H9 (cell line): ENCODE results near the gene CCDC51. TPM values are rescaled to one million over a fixed set of nuclear protein-coding genes. Genes with fewer than 3 reads are reported as not detected.
A peak's percentile ranks its signal among the peaks of the same experiment; 100 is the strongest.

Source experiments
- DNase-seq: peaks from one replicate; pipeline ENCODE4 v3.0.0-alpha.2; 2017
- H2AFZ ChIP-seq: one replicate; pipeline ENCODE4 v1.6.1; 2013; ENCODE audit warnings: mild to moderate bottlenecking, low read length, control low read depth, moderate library complexity
- H2AK5ac ChIP-seq: 2 replicates; pipeline ENCODE4 v1.6.1; 2013; ENCODE audit warnings: low read length, control low read depth, mixed read lengths; ENCODE audit not compliant: insufficient read length
- H2BK120ac ChIP-seq: one replicate; pipeline ENCODE4 v1.6.1; 2013; ENCODE audit warnings: low read depth, mild to moderate bottlenecking, low read length, control low read depth, inconsistent platforms; ENCODE audit not compliant: poor library complexity, severe bottlenecking
- H2BK12ac ChIP-seq: 2 replicates; pipeline ENCODE4 v1.6.1; 2013; ENCODE audit warnings: low read length, control low read depth, mixed read lengths, low read depth; ENCODE audit not compliant: insufficient read length
- H2BK15ac ChIP-seq: 2 replicates; pipeline ENCODE4 v1.6.1; 2013; ENCODE audit warnings: low read depth, low read length, control low read depth
- H2BK20ac ChIP-seq: one replicate; pipeline ENCODE4 v1.6.1; 2013; ENCODE audit warnings: low read depth, mild to moderate bottlenecking, low read length, control low read depth, inconsistent platforms; ENCODE audit not compliant: poor library complexity, severe bottlenecking
- H2BK5ac ChIP-seq: 2 replicates; pipeline ENCODE4 v1.6.1; 2013; ENCODE audit warnings: low read length, control low read depth, mixed read lengths; ENCODE audit not compliant: insufficient read length
- H3K14ac ChIP-seq: 2 replicates; pipeline ENCODE4 v1.6.1; 2013; ENCODE audit warnings: low read length, control low read depth; ENCODE audit not compliant: insufficient read depth
- H3K18ac ChIP-seq: 2 replicates; pipeline ENCODE4 v1.6.1; 2013; ENCODE audit warnings: low read depth, mild to moderate bottlenecking, mixed read lengths, low read length, control low read depth; ENCODE audit not compliant: insufficient read length
- H3K23ac ChIP-seq: 2 replicates; pipeline ENCODE4 v1.6.1; 2013; ENCODE audit warnings: low read length, control low read depth, mixed read lengths, low read depth; ENCODE audit not compliant: insufficient read length
- H3K23me2 ChIP-seq: 2 replicates; pipeline ENCODE4 v1.6.1; 2013; ENCODE audit warnings: low read depth, mild to moderate bottlenecking, mixed read lengths, low read length, control low read depth; ENCODE audit not compliant: insufficient read length, poor library complexity, severe bottlenecking
- H3K27ac ChIP-seq: 2 replicates; pipeline ENCODE4 v1.5.1; 2013; ENCODE audit warnings: low read length, control low read depth, mixed read lengths, low read depth; ENCODE audit not compliant: insufficient read length
- H3K27me3 ChIP-seq: 2 replicates; pipeline ENCODE4 v1.6.1; 2013; ENCODE audit warnings: low read length, control low read depth, inconsistent platforms; ENCODE audit not compliant: insufficient read depth
- H3K4ac ChIP-seq: 2 replicates; pipeline ENCODE4 v1.6.1; 2013; ENCODE audit warnings: low read depth, mild to moderate bottlenecking, control low read depth, inconsistent platforms, low read length, moderate library complexity
- H3K4me1 ChIP-seq: 2 replicates; pipeline ENCODE4 v1.6.1; 2013; ENCODE audit warnings: low read length, control low read depth, inconsistent platforms; ENCODE audit not compliant: insufficient read depth
- H3K4me2 ChIP-seq: 2 replicates; pipeline ENCODE4 v1.6.1; 2013; ENCODE audit warnings: low read length, control low read depth, mixed read lengths; ENCODE audit not compliant: insufficient read length, insufficient read depth
- H3K56ac ChIP-seq: 2 replicates; pipeline ENCODE4 v1.6.1; 2013; ENCODE audit warnings: low read depth, mild to moderate bottlenecking, mixed read lengths, low read length, control low read depth; ENCODE audit not compliant: insufficient read length
- H3K79me1 ChIP-seq: 2 replicates; pipeline ENCODE4 v1.6.1; 2013; ENCODE audit warnings: low read depth, mild to moderate bottlenecking, moderate library complexity, low read length, control low read depth, inconsistent platforms; ENCODE audit not compliant: insufficient read depth, poor library complexity, severe bottlenecking
- H3K79me2 ChIP-seq: 2 replicates; pipeline ENCODE4 v1.6.1; 2013; ENCODE audit warnings: low read length, control low read depth, inconsistent platforms; ENCODE audit not compliant: insufficient read depth
- H3K9ac ChIP-seq: 2 replicates; pipeline ENCODE4 v1.6.1; 2013; ENCODE audit warnings: low read length, control low read depth, mixed read lengths; ENCODE audit not compliant: insufficient read length; ENCODE audit errors: extremely low read depth
- H3K9me3 ChIP-seq: one replicate; pipeline ENCODE4 v1.6.1; 2013; ENCODE audit warnings: low read depth, low read length, inconsistent platforms; ENCODE audit not compliant: control insufficient read depth
- H3T11ph ChIP-seq: one replicate; pipeline ENCODE4 v1.6.1; 2013; ENCODE audit warnings: mild to moderate bottlenecking, low read length, control low read depth, inconsistent platforms
- H4K20me1 ChIP-seq: one replicate; pipeline ENCODE4 v1.6.1; 2013; ENCODE audit not compliant: control insufficient read depth, insufficient read length, insufficient read depth
- H4K5ac ChIP-seq: 2 replicates; pipeline ENCODE4 v1.6.1; 2013; ENCODE audit warnings: low read depth, mild to moderate bottlenecking, mixed read lengths, low read length, control low read depth; ENCODE audit not compliant: insufficient read length
- H4K8ac ChIP-seq: replicated peaks from 2 replicates; pipeline ENCODE4 v1.6.1; 2013; ENCODE audit warnings: low read length, control low read depth, mixed read lengths, low read depth; ENCODE audit not compliant: insufficient read length
- H4K91ac ChIP-seq: 2 replicates; pipeline ENCODE4 v1.6.1; 2013; ENCODE audit warnings: low read depth, mild to moderate bottlenecking, moderate library complexity, mixed read lengths, low read length, control low read depth; ENCODE audit not compliant: insufficient read length
- H3K27ac Mint-ChIP-seq, 3 experiments: 2 replicates in 2 of 3; 3 replicates in 1 of 3; pipeline ENCODE4 v1.8.0; 2020 to 2021; ENCODE audit warnings: mixed read lengths in 3 of 3, mild to moderate bottlenecking in 1 of 3, moderate library complexity in 1 of 3
- H3K27me3 Mint-ChIP-seq: 2 replicates; pipeline ENCODE4 v1.8.0; 2021; ENCODE audit warnings: low read depth, mild to moderate bottlenecking, moderate library complexity, mixed read lengths
- H3K36me3 Mint-ChIP-seq, 3 experiments: 2 replicates in 2 of 3; 3 replicates in 1 of 3; pipeline ENCODE4 v1.8.0; 2020 to 2021; ENCODE audit warnings: low read depth in 3 of 3, mixed read lengths in 3 of 3; ENCODE audit not compliant: insufficient read depth in 1 of 3
- H3K4me1 Mint-ChIP-seq, 2 experiments: 2 replicates each; pipeline ENCODE4 v1.8.0; 2020; ENCODE audit warnings: mixed read lengths in 2 of 2
- H3K4me3 Mint-ChIP-seq, 2 experiments: 2 replicates in 1 of 2; 3 replicates in 1 of 2; pipeline ENCODE4 v1.8.0; 2020 to 2021; ENCODE audit warnings: mild to moderate bottlenecking in 2 of 2, mixed read lengths in 2 of 2, moderate library complexity in 1 of 2
- H3K9me3 Mint-ChIP-seq, 2 experiments: 2 replicates in 1 of 2; 3 replicates in 1 of 2; pipeline ENCODE4 v1.8.0; 2020; ENCODE audit warnings: mild to moderate bottlenecking in 2 of 2, mixed read lengths in 2 of 2, moderate library complexity in 1 of 2
- WGBS: extraction: QIAGEN DNeasy Blood & Tissue Kit; methylation state at CpG from one replicate; pipeline ENCODE4 v1.1.7; 2013; ENCODE audit warnings: missing lambda C conversion rate, low lambda C conversion rate, mixed read lengths; ENCODE audit not compliant: insufficient read length; ENCODE audit errors: extremely low coverage; 5-methylcytosine and 5-hydroxymethylcytosine counted together
- total RNA-seq: library from RNA; stranded (reverse); gene quantifications from 2 replicates; pipeline ENCODE4 v1.2.1, GENCODE V29; 2021
- TF ChIP-seq, protein P1 (sequence below): fragments of 200-600 bp; sonication (generic); conservative IDR thresholded peaks from 3 replicates; pipeline ENCODE4 v1.8.0; 2021; ENCODE audit warnings: antibody characterized with exemption, mild to moderate bottlenecking

CCDC51 gene
- total RNA-seq, 1 experiment from 2014 or later: 20.0 TPM

DNA sequence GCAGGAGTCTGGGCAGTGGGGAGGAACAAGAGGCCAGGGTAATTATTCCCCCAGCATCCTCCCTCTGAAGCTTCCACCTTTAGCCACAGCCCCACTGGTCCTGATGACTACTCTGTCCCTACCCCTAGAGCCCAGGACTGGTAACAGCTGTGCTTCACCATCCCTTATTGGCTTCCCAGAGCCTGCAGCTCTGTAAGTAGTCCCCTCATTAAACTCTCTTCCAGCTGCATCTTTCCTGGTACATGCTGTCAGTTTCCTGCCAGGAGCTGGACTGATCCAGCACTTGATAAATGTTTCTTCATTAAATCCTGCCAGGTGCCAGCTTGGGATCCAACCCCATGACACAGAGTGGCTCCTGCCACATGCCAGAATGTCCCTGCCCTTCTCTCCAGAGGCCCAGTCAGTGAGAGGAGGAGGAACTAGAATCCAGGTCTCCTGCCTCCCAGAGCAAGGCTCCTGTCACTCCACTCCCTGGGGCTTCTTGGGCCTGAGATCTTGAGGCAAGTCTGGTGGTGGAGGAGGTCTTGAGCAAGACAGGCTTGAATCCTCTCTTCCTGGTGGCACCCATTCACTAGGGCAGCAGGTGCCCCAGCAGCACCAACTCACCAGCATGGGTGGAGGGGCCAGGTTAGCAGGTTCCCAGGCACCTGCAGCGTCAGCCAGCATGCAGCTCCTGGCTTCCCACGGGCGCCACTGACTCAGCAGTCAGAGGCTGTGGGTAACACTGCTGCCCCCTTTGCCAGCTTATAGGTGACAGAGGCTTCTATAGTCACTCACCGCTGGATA is 40.3 kb downstream of the CCDC51 start:
- Histone ChIP-seq H3K27me3 (no peaks in the 10 kb centered on the region), H2BK20ac (no peak overlapping the region), H3K4ac (no peak overlapping the region), H2BK15ac (no peak overlapping the region), H3K14ac (no peak overlapping the region), H3T11ph (no peak overlapping the region), H3K79me1 (no peaks in the 10 kb centered on the region), H3K23me2 (no peaks in the 10 kb centered on the region), H3K27ac (no peak overlapping the region), H4K8ac (no peak overlapping the region), H2BK12ac (no peak overlapping the region), H2AFZ (no peak overlapping the region), H2BK120ac (no peak overlapping the region), H3K9ac (no peak overlapping the region), H4K5ac (no peak overlapping the region), H3K4me1 (0 out of 2 replicates have a peak, but pooled peaks cover 2% of the 10 kb centered on the region), H3K79me2 (no peaks in the 10 kb centered on the region), H2AK5ac (no peak overlapping the region), H3K18ac (no peak overlapping the region), H3K4me2 (no peak overlapping the region), H3K23ac (no peak overlapping the region), H4K20me1 (no peaks in the 10 kb centered on the region), H3K9me3 (no peaks in the 10 kb centered on the region), H3K56ac (no peak overlapping the region), H2BK5ac (no peak overlapping the region), H4K91ac (no peak overlapping the region)
- TF ChIP-seq, protein P1, sequence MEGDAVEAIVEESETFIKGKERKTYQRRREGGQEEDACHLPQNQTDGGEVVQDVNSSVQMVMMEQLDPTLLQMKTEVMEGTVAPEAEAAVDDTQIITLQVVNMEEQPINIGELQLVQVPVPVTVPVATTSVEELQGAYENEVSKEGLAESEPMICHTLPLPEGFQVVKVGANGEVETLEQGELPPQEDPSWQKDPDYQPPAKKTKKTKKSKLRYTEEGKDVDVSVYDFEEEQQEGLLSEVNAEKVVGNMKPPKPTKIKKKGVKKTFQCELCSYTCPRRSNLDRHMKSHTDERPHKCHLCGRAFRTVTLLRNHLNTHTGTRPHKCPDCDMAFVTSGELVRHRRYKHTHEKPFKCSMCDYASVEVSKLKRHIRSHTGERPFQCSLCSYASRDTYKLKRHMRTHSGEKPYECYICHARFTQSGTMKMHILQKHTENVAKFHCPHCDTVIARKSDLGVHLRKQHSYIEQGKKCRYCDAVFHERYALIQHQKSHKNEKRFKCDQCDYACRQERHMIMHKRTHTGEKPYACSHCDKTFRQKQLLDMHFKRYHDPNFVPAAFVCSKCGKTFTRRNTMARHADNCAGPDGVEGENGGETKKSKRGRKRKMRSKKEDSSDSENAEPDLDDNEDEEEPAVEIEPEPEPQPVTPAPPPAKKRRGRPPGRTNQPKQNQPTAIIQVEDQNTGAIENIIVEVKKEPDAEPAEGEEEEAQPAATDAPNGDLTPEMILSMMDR: no peak
- Mint-ChIP-seq H3K9me3 (no peaks in the 10 kb centered on the region), H3K27ac (peak overlapping the region in 2 of 3 experiments; percentile 71 to 82; a peak in 3 of 7 replicates), H3K27me3 (peaks cover 7% of the 10 kb centered on the region), H3K36me3 (peaks cover 9 to 36% (median 23%) of the 10 kb centered on the region in 3 experiments), H3K4me3 (no peak overlapping the region), H3K4me1 (peaks cover 10% of the 10 kb centered on the region in 2 experiments)
- peak; percentile 41 for DNase-seq
- no CpG with 5 or more reads among the region's 4 CpGs for WGBS
